Activated T-helper 17 cell treated with anti-CD3 and anti-CD28 coated beads, Interleukin-2, amount 50 U/mL, for 72 hours (primary cell): ENCODE measurements around the gene BCL2L2. TPM values are rescaled to one million over a fixed set of nuclear protein-coding genes. Genes with fewer than 3 reads are reported as not detected.
"Not testable (repeated sequence)": the region's sequence is repeated elsewhere in the genome, so short reads cannot be mapped to it uniquely, and the experiment has no call there.

Source experiments
- ATAC-seq: fragments of 150-1000 bp; cut with Tn5 transposase; replicated peaks from 2 replicates; pipeline ENCODE4 v1.10.0; 2021; ENCODE audit warnings: mild to moderate bottlenecking, moderate library complexity
- H3K27ac Mint-ChIP-seq: one replicate; pipeline ENCODE4 v1.8.0; 2022; ENCODE audit warnings: mixed read lengths
- H3K27me3 Mint-ChIP-seq: one replicate; pipeline ENCODE4 v1.8.0; 2022; ENCODE audit warnings: mixed read lengths
- H3K36me3 Mint-ChIP-seq: one replicate; pipeline ENCODE4 v1.8.0; 2022; ENCODE audit warnings: low read depth, mild to moderate bottlenecking, mixed read lengths
- H3K4me1 Mint-ChIP-seq: one replicate; pipeline ENCODE4 v1.8.0; 2022; ENCODE audit warnings: mixed read lengths
- H3K4me3 Mint-ChIP-seq: one replicate; pipeline ENCODE4 v1.8.0; 2022; ENCODE audit warnings: mild to moderate bottlenecking, mixed read lengths
- H3K9me3 Mint-ChIP-seq: one replicate; pipeline ENCODE4 v1.8.0; 2022; ENCODE audit warnings: mixed read lengths
- total RNA-seq, 2 donors: library from RNA; stranded (reverse); gene quantifications; one replicate each; pipeline ENCODE4 v1.2.3, GENCODE V29; 2022

The BCL2L2 gene
- total RNA-seq, 2 donors from 2014 or later = 1.2 to 2.9 TPM

DNA sequence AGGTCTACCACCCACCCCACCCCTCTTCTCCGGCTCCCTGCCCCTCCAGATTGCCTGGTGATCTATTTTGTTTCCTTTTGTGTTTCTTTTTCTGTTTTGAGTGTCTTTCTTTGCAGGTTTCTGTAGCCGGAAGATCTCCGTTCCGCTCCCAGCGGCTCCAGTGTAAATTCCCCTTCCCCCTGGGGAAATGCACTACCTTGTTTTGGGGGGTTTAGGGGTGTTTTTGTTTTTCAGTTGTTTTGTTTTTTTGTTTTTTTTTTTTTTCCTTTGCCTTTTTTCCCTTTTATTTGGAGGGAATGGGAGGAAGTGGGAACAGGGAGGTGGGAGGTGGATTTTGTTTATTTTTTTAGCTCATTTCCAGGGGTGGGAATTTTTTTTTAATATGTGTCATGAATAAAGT lies 19.1 kb downstream of the BCL2L2 start:
- H3K4me1 Mint-ChIP-seq = peaks cover 10% of the 10 kb centered on the region
- not testable (repeated sequence) for H3K9me3 Mint-ChIP-seq, H3K27ac Mint-ChIP-seq, H3K4me3 Mint-ChIP-seq, ATAC-seq, H3K27me3 Mint-ChIP-seq
- H3K36me3 Mint-ChIP-seq = peaks cover 48% of the 10 kb centered on the region

- ATAC-seq = no peak
- no peaks in the 10 kb centered on the region for H3K27me3 Mint-ChIP-seq
- H3K9me3 Mint-ChIP-seq = no peaks in the 10 kb centered on the region
- peaks cover 48% of the 10 kb centered on the region for H3K36me3 Mint-ChIP-seq
- no peak overlapping the region for H3K27ac Mint-ChIP-seq
- peaks cover 10% of the 10 kb centered on the region for H3K4me1 Mint-ChIP-seq
- H3K4me3 Mint-ChIP-seq = no peak overlapping the region
Measured at GRCh38 chr14:23326491-23327332, 20.1 kb downstream of the BCL2L2 start.

DNA sequence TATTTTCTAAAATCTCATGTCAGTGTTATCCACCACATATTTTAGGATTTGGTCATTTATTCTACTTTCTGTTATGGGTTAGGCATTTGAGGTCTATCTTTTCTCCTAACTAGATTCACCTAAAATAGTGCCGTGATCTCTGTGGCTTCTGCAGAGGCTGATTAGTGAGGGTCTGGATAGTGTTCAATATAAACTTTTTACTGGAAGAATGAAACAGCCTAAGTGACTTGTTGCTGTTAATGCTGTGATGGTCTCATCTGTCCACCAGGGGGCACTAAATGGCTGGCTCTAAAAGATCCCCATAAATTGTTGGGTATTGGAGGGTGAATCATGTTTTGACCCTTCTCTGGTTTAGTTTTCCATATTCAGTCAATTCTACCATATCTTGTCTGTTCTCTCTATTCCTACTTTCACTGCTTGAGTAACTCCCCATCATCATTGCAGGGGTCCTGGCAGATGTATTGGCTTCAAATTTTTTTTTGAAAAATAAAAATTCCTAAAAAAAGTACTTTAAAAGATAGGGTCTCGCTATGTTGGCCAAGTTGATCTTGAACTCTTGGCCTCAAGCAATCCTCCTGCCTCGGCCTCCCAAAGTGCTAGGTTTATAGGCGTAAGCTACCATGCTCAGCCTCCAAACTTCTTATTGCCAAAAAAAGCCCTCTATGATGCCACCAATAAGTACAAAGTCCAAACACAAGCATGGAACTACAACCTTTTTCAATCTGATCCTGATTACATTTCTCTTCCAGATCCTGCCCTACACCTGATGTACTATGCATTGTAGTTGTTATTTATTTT lies 21.5 kb downstream of the BCL2L2 start:
- H3K27me3 Mint-ChIP-seq = no peaks in the 10 kb centered on the region
- no peak overlapping the region for H3K27ac Mint-ChIP-seq
- no peak overlapping the region for H3K4me3 Mint-ChIP-seq
- peak; percentile 89 for ATAC-seq
- H3K36me3 Mint-ChIP-seq = peaks cover 34% of the 10 kb centered on the region
- H3K9me3 Mint-ChIP-seq = no peaks in the 10 kb centered on the region
- peaks cover 3% of the 10 kb centered on the region for H3K4me1 Mint-ChIP-seq

GRCh38 chr14:23335623-23336022 lies 29.0 kb downstream of the BCL2L2 start:
- Mint-ChIP-seq H3K4me3 (no peak overlapping the region), H3K27me3 (peaks cover 8% of the 10 kb centered on the region), H3K4me1 (no peaks in the 10 kb centered on the region), H3K36me3 (no peaks in the 10 kb centered on the region), H3K9me3 (no peaks in the 10 kb centered on the region), H3K27ac (no peak overlapping the region)
- no peak for ATAC-seq

DNA sequence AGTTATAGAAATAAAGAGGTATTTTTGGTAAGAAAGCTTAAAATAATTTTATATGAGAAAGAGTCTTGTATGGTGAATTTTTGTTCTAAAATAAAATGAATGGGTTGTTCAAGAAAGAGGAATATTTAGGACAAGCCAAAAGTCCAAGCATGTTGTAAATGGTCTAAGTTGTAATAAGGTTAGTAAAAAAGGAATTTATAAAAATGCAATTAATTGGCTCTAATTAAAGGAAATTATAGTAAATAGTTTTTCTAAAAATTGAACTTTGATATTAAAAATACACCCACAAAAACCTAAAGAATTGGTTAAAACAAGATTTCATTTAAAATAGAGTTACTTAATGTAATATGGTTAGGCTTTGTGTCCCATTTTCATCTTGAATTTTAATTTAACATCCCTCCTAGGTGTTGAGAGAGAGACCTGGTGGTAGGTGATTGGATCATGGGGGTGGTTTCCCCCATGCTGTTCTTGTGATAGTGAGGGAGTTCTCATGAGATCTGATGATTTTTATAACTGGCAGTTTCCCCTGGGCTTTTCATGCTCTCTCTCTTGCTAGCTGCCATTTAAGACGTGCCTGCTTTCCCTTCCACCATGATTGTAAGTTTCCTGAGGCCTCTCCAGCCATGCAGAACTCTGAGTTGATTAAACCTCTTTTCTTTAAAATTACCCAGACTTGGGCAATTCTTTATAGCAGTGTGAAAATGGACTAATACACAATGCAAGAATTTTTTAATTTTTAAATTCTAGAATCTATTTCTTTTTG lies 33.1 kb downstream of the BCL2L2 start:
- Mint-ChIP-seq H3K27me3 (peaks cover 8% of the 10 kb centered on the region), H3K27ac (no peak overlapping the region), H3K9me3 (no peaks in the 10 kb centered on the region), H3K4me3 (no peak overlapping the region), H3K4me1 (no peaks in the 10 kb centered on the region), H3K36me3 (no peaks in the 10 kb centered on the region)
- ATAC-seq = no peak

- H3K4me1 Mint-ChIP-seq = no peaks in the 10 kb centered on the region
- H3K9me3 Mint-ChIP-seq = no peaks in the 10 kb centered on the region
- ATAC-seq = no peak
- no peak overlapping the region for H3K27ac Mint-ChIP-seq
- no peaks in the 10 kb centered on the region for H3K27me3 Mint-ChIP-seq
- no peak overlapping the region for H3K4me3 Mint-ChIP-seq
- no peaks in the 10 kb centered on the region for H3K36me3 Mint-ChIP-seq
Measured at GRCh38 chr14:23344481-23344880, 37.8 kb downstream of the BCL2L2 start.

DNA sequence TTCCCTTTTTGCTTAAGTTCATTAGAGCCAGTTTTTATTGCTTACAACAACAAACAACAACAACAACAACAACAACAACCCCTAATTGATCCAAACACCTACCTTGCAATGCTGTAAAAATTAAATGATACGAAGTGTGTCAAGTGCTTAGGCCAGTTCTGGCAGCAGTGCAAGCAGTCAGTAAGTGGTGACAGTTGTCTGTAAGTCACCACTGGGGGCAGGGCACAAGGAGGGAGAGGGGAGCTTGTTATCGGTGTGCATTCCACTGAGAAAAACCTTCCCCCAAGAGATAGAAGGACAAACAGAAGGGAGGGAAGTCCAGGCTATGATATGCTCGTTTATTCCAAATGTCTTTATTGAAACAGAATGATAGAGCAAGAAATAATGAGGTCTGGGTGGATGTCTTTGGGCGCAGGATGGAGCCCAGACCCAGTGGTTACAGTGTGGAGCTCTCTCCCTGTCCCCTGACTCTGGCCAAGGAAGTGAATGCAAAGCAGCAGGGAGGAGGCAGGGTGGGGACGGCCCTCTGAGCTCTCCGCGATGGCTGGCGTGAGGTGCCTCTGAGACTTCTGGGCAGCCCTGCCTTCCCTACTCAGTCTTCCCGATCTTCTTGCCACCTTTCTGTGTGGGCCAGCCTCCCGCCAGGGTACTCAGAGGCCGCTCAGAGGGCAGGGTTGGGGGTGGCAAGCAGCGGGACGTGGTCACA lies 39.5 kb downstream of the BCL2L2 start:
- ATAC-seq = no peak
- no peak overlapping the region for H3K4me3 Mint-ChIP-seq
- no peaks in the 10 kb centered on the region for H3K9me3 Mint-ChIP-seq
- no peaks in the 10 kb centered on the region for H3K36me3 Mint-ChIP-seq
- H3K27ac Mint-ChIP-seq = no peak overlapping the region
- peaks cover 7% of the 10 kb centered on the region for H3K27me3 Mint-ChIP-seq
- no peaks in the 10 kb centered on the region for H3K4me1 Mint-ChIP-seq

DNA sequence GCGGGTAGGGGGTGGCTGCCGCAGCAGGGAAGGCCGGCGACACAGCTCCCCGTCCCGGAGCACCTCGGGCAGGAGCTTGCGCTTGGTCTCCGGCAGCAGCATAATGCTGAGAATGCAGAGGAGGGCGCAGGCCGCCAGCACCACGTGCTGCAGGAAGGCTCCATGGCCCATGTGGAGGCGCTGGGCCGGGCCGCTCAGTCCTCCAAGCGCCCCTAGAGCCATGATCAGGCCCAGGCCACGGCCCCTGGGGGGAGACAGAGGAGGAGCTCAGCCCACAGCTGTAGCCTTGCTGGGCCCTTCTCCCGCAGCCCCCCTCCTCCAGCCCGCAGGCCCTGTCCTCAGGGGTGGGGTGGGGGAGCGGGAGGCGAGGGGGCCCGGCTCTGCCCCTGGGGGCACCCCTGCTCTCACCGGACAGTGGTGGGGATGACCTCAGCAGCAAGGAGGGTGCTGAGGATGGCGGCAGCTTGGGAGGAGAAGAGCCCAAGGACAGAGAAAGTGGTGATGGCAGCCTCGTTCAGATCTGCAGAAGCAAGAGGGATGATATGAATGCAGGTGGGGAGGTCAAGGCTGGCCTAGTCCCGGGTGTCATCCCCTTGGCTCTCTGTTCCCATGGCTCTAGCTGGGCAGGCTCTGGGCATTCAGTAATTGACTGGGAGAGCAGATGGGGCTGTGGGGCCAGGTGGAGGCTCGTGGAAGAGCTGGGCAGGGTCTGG lies 40.2 kb downstream of the BCL2L2 start:
- ATAC-seq = no peak
- H3K27ac Mint-ChIP-seq = no peak overlapping the region
- no peaks in the 10 kb centered on the region for H3K4me1 Mint-ChIP-seq
- no peaks in the 10 kb centered on the region for H3K36me3 Mint-ChIP-seq
- no peaks in the 10 kb centered on the region for H3K9me3 Mint-ChIP-seq
- peaks cover 10% of the 10 kb centered on the region for H3K27me3 Mint-ChIP-seq
- H3K4me3 Mint-ChIP-seq = no peak overlapping the region

- Mint-ChIP-seq H3K9me3 (no peaks in the 10 kb centered on the region), H3K27ac (no peak overlapping the region), H3K36me3 (no peaks in the 10 kb centered on the region), H3K4me1 (no peaks in the 10 kb centered on the region), H3K4me3 (no peak overlapping the region), H3K27me3 (peaks cover 10% of the 10 kb centered on the region)
- ATAC-seq = no peak
Measured at GRCh38 chr14:23347406-23348296, 41.0 kb downstream of the BCL2L2 start.

DNA sequence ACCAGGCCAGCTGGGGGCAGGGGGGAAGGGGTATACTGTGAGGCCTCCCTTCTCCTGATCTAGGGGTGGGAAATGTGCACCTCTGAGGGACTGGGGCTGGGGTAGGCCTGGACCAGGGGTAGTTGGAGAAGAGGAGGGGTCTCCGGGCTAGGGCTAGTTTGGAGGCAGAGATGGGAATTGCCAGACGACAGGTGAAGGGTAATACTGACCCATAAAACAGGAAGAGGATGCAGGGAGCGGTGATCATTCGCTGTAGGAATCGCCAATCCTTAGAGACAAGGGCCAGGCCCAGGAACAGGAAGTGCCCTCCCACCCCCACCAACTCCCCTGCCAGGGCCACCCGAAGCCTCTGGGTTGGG lies 41.6 kb downstream of the BCL2L2 start:
- no peaks in the 10 kb centered on the region for H3K9me3 Mint-ChIP-seq
- no peak overlapping the region for H3K4me3 Mint-ChIP-seq
- peaks cover 5% of the 10 kb centered on the region for H3K4me1 Mint-ChIP-seq
- no peak overlapping the region for H3K27ac Mint-ChIP-seq
- H3K27me3 Mint-ChIP-seq = peaks cover 13% of the 10 kb centered on the region
- H3K36me3 Mint-ChIP-seq = no peaks in the 10 kb centered on the region
- ATAC-seq = no peak

DNA sequence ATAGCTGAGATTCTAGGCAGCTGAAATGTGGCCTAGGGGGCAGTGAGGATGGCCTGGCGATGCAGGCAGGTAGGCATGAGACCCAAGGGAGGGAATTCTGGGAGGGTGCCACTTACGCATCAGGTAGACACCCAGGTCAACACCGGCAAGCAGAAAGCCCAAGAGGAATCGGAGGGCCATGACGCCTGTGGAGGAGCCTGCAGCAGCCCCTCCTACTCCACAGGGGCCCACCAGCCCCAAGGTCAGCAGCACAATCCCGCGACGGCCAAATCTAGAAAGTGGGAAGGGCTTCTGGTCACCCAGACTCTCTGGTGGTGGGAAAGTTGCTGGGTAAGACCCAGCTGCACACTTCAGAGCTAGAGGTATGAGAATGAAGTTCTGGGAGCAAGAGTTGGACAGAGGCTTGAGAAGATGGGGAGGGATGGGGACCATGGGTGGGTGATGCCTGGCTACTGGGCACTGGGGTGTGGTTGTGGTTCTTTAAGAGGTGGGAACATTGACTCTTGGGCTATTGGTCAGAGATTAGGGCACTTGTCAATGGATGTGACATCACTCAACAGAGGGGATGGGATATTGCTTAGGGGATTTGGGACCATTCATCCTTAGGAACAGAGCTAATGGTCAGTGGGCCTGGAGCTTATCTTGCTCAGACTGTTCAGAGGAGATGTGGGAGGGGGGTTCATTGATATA lies 42.7 kb downstream of the BCL2L2 start:
- peaks cover 24% of the 10 kb centered on the region for H3K27me3 Mint-ChIP-seq
- no peaks in the 10 kb centered on the region for H3K36me3 Mint-ChIP-seq
- peaks cover 8% of the 10 kb centered on the region for H3K4me1 Mint-ChIP-seq
- H3K9me3 Mint-ChIP-seq = no peaks in the 10 kb centered on the region
- no peak overlapping the region for H3K4me3 Mint-ChIP-seq
- H3K27ac Mint-ChIP-seq = no peak overlapping the region
- ATAC-seq = no peak

DNA sequence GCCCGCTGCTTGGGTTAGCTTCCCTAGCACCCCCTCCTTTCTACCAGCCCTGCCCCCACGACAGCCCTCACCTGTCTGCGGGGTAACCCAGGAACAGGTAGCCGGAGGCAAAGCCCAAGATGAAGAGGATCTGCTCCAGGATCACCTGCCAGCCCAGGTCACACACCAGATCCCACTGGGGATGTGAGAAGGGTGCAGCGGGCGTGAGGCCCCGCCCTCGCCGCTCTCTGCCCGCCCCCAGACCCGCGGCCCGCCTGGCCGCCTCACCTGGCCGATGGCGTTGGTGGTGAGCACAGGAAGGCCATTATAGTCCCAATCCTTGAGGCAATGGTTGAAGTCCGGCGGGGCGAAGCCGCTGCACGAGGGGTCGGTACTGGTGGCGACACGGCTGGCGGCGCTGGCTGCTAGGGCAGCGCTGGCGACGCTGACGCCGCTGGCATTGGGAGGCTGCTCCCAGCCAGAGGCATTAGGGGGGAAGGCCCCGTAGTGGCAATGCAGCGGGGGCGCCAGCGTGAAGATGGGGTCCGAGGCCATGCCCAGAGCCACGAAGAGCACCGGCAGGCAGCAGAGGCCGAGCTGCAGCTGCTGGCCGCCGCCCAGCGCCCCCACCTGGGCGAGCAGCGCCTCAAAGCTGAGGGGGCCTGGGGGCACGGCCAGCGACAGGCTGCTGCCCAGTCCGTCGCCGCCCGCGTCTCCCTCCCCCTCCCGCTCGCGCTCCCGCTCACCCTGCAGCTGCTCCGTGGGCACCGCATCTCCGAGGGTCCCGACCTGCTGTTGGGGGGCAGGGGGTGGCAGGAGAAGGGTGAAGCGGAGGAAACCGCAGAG lies 45.3 kb downstream of the BCL2L2 start:
- peaks cover 8% of the 10 kb centered on the region for H3K4me1 Mint-ChIP-seq
- H3K4me3 Mint-ChIP-seq = peak overlapping the region; percentile 80
- ATAC-seq = peak; percentile 31
- no peaks in the 10 kb centered on the region for H3K9me3 Mint-ChIP-seq
- H3K27me3 Mint-ChIP-seq = peaks cover 31% of the 10 kb centered on the region
- no peak overlapping the region for H3K27ac Mint-ChIP-seq
- H3K36me3 Mint-ChIP-seq = no peaks in the 10 kb centered on the region
